HK-2 (cell line): Measurements from ENCODE around the gene B3GNT5.
"Not testable (repeated sequence)": the region's sequence is repeated elsewhere in the genome, so short reads cannot be mapped to it uniquely, and the experiment has no call there.

ENCODE experiments used
- DNase-seq: peaks from one replicate; pipeline ENCODE4 v3.0.0-alpha.2; 2018; ENCODE audit not compliant: unreplicated experiment

The B3GNT5 gene

DNA sequence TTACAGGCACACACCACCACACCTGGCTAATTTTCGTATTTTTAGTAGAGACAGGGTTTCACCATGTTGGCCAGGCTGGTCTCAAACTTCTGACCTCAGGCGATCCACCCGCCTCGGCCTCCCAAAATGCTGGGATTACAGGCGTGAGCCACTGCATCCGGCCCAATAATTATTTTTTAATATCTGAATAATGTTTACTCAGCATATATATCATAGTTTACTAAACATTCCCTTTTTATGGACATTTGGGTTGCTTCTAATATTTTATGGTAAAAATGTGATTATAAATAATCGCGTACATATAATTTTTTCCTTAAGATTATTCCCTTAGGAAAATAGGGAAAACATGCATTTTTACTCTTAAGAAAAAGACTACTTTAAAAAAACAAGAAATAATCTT lies 22.8 kb upstream of the B3GNT5 start:
- not testable (repeated sequence) for DNase-seq

DNA sequence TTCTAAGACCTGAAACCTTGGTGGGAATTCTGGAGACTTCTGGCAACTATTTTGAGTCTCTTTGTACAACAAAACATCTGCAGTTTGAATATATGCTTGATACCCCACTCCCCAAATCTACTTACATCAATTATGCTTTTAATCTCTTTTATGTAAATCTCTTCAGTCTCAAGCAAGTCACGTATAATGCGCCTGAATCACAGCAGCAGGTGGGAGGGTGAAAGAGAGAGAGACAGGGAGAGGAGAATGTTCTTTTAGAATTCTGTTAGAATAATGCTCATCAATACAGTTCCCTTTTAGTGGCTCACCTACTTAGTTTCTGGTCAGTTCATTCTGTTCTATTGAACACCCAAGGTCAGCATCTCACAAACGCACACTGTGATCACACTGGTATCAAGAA lies 22.2 kb upstream of the B3GNT5 start:
- no peak for DNase-seq

DNA sequence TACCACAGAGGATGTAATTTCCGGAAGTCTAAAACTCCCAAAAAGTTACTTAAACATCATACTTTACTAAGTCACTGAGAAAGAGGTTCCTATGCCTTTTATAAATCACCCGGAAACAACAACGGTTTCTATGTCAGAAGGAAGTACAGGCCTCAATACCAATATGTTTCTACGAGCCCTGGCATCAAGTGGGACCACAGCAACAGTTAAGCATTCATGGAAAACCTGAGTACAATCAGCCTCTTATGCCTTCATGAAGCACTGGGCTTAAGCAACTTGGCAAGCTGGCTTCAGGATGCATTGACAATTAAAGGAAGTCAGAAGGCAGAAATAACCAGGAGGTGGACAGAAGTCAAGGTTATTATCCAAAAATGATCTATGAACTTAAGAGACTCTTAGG lies 19.1 kb upstream of the B3GNT5 start:
- DNase-seq: no peak

DNA sequence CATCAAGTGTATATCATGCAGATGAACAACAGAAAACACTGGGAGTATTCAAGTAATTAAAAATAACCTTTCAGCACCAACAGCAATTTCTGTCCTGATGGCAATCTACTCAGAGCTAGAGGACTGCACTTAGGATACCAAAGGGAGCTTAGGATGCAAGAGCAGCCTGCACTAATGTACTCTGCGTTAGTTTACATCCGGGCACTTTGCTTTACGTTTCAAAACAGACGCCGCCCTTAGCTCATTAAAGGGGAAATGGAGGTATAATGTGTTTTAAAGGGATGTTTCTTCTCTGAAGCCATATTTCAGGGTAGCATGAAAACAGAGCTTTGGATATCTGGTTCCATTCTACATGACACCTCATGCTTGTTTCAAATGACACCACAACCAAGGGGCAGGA lies 14.0 kb upstream of the B3GNT5 start:
- no peak for DNase-seq

DNA sequence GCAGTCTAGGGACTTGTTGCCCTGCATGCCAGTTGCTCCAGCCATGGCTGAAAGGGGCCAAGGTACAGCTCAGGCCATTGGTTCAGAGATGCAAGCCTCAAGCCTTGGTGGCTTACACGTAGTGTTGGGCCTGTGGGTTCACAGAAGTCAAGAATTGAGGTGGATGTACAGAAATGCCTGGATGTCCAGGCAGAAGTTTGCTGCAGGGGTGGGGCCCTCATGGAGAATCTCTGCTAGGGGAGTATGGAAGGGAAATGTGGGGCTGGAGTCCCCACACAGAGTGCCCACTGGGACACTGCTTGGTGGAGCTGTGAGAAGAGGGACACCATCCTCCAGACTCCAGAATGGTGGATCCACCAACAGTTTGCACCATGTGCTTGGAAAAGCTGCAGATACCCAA lies 10.6 kb upstream of the B3GNT5 start:
- no peak for DNase-seq

DNA sequence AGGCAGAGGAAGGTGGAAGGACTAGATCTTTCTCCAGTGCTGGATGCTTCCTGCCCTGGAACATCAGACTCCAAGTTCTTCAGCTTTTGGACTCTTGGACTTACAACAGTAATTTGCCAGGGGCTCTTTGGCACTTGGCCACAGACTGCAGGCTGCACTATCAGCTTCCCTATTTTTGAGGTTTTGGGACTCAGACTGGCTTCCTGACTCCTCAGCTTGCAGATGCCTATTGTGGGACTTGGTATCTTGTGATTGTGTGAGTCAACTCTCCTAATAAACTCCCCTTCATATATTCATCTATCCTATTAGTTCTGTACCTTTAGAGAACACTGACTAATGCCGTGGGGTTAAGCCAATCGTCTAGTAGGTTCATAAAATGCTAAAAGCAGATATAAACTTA lies 8.8 kb upstream of the B3GNT5 start:
- no peak for DNase-seq

DNA sequence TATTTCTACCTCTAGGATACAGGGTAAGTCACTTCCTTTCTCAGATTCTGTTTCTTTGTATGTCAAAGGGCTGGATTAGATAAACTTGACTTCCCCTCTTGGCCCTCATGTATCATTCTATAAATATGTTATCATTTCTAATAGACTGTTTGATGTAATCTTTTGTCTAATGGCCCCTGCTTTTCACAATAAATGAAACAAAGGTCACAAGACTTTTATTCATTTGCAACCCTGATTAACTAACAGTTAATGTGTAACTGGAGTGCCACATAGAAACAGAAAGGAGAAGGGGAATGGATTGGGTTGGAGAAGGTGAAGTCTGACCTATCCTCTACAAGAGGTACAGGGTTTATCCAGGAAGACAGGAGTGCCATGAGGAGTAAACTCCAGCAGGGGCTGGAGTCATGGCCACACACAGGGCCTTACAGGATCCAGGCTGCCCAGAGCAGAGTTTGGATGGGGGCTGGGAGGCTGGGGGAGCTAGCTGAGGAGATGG lies 8.0 kb upstream of the B3GNT5 start:
- no peak for DNase-seq

DNA sequence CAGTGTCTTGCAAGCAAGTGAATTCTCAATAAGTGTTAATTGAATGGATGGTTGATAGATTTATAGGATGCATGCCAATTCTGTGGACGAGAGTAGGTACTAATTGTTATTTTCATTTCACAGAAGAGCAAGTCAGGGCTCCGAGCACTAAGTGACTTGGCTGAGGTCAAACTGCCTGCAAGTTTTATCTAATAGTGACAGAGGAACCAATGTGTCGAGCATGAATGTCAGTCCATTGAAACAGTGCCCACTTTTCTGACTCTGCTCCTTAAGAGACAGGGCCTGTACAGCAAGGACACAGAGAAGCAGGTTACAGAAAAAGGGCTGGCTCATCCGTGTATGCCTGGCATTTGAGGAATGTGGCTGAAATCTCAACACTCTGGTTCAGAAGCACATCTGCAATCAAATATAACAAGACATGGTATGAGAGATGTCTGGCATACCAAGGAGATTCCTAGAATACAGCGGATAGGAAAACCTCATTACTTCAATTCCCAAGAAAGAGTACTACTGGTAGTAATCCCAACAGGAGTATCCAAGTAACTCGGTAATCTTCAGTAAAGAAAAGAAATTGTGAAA lies 6.0 kb upstream of the B3GNT5 start:
- DNase-seq: no peak

DNA sequence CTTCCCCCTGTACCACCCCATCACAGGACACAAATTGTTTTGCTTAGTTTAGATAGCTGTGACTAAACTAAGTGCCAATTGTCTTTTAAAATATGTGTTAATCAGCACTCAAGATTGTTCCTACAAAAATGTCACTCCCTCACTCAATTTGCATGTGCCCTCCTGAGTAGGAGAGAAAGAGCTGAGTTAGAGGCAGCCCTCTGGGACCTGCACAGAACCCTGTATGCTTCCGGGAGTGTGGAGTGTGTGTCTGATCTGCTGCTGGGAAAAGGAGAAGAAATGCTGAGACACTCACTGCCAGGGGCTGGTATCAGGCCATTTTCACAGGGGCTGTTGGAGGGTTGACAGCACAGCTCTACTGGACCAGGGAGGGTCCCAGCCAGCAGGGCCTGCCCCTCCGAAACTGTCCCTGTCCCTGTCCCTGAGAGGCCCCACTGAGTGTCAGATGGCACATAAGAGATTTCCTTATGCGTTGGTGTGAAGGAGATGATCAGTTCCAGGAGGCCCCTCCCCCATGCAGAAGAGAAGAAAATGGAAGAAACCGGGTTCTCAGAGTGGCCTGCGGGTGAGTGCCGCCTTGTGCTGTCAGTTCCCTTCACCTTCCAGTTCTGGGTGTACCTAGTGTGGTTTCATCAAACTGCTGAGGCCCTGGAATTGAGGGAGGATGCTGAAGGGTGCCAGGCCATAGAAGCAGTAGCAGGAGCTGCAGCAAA lies 3.9 kb upstream of the B3GNT5 start:
- no peak for DNase-seq

DNA sequence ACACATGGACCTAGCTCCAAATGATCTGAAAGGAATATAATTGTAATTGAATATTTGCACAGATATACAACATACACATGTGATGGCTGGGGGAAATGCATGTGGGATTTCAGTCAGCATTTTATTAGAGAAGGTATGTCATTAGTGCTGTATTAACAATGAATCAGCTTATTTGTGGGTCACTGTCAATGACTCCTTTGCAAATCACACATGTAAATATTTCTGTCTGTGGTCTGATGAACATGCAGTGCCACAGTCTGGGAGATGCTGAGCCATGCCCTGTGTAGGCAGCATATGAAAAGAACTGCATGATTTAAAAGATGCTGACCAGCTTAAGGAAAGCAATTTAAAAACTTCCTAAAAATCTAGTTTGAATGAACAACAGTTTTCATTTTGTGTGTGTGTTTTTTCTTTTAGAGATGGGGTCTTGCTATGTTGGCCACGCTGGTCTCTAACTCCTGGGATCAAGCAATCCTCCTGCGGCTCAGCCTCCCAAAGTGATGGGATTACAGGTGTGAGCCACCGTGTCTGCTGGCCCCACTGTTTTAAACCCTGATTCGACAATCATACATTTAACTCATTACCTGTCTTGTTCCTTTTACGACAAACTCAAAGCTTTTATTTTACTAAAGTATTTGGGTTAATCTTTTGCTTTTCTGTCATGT lies 803 bp upstream of the B3GNT5 start:
- DNase-seq: no peak

DNA sequence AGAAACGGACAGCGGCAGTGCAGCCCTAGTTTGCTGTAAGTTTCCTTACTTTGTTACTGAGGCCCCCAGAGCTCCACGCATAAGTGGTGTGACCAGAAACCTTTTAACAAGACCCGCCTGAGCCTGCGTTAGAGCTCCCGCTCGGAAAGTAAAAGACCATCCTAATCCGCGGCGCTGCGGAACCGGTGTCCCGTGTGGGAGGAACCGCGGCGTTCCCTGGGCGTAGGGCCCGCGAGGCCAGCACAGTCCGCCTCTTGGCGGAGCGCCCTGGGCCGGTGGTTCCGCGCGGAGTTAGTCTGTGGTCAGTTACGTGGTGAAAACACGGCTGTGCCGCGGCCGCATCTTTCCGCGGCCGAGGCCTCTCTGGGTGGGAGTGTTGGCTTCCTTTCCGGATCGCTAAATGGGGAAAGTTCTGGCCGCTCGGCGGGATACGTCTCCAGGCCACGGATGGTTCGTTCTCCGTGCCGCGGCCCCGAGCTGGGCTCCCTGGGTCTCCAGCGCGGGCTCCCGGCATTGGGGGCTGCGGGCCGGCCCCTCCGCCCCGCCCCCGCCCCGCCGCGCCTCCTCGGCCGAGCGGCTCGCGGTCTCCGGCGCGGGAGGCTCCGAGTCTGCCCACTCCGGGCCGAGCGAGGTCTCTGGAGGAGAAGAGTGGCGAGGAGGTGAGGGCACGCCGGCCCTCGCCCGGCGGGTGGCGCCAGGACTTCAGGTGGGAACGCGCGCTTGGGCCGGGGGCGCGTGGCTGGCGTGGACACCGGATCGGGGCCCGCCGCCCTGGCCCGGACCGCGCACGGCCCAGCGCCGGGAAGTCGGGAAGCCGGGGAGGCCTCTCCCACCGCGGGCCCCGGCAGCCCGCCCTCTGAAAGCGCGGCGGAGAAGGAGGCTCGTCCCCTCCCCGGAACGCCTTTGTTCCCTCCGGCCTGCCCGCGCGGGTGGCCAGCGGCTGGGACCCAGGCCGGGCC lies 754 bp downstream of the B3GNT5 start:
- DNase-seq: peak; percentile 65

DNA sequence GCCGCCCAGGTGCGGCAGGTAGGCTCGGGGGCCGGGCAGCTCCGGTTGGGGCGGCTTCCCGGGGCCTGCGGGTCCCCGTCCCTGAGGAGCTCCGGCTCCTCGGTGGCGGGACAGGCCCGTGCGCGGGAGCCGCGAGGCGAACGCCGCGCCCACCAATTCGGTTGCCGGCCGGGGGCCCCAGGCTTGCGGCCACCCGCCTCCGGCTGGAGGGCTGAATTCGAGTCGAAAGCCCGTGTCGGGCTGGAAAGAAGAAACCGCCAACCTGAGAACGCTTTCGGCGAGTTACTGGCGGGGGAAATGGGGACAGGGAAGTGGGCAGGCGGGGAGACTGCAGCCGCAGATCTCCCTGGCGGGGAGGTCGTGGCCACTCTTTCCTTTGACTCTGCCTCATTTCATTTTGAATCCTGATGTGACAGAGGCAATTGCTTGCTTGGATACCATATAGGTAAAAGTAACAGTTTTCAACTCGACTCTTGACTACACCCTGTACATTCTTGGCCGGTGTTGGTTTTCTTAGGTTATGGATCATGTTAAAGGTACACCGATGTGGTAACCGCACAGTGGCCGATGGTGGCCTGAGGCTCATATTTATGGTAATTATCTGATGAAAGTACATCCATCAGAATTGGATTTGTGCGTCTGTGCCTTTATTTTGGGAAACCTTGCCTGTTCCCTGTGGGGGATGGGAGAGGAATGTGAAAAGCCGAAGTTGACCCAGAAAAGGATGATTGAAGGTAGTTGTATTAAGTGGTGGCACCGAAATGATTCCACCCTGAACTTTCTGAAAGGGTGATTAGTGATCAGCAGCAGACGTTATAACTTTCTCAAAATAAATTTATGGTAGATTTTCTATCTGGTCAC lies 1.7 kb downstream of the B3GNT5 start:
- DNase-seq: peak; percentile 58

DNA sequence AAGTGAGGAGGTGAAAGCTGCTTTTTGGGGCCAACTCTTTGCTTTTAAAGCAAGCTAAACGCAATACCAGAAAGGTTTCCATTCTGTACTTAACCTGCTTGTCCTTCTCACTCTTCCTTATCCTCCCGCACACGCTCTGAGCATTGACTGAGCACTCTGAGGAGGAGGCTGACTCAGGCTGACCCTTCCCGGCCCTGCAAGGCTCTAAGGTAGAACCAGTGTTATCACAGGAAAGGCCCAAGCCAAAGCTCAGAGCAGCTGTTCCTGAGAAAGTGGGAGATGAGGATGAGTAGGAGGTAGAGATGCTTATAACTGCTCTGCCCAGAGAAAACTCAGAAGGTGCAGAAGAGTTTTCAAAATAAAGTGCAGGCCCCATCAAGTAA lies 2.3 kb downstream of the B3GNT5 start:
- peak; percentile 57 for DNase-seq

DNA sequence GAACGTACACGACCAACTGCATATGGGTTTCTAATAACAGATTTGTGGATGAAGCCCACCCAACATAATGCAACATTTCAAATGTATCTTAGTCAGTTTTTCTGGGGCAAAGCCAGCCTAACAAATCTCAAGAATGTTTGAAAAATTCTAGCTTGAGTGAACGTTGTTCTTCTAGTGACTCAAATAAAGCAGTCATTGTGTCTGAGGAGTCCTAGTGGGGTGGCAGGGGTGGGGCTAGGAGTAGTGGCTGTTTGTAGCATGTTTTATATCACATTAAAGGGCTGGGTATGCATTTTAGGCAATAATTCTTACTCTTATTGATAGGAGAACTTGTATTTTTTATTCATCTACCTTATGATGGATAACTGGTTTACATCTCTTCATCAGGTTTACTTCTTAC lies 6.0 kb downstream of the B3GNT5 start:
- no peak for DNase-seq

DNA sequence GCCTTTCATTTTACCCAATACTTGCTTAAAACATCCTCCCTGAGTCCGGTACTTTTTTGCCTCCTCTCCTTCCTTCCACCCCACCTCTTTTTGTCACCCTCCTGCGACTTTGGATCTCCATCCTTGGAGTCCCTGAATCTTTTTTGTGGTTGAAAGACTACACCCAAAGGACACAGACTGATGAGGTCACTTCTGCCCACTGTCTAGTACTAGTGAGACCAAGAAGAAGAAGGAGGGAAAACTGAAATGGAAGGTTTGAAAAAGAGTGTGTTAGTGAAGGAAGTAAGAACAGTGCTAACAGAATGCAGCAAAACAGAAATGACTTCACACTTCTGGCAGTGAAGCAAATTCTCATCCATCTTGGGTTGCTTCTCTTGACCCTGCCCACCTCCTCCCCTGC lies 6.6 kb downstream of the B3GNT5 start:
- no peak for DNase-seq

DNA sequence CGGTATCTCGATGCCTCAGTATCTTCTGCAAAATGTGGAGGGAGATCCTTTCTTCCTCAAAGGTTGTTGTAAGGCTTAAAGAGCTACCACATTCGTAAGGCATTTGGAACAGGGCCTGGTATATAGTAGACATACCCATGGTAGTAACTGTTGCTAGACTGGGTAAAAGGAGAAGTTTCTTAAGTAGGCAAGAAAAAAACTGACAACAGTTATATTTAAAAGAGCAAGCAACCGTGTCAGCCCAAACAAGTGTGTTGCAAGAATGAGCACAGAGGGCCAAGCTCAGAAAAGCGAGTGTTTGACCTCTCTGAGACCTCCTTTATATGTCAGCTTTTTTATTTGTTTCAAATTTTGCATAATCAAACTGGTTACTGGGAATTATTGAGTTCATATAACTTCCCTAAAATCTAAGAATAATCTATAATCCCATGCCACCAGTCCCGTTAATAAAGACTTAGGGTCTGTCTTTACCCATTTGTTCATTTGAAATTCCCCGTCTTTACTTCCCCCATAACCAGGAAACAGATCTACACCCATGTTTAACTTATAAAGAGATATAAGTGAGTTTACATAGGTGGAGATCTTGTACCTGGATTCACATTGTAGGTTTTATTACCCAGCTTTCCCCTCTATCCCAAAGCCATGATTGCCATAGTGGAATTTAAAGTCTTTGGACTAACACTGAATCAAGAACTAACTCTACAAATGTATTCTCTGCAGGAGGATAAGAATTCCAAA lies 7.3 kb downstream of the B3GNT5 start:
- DNase-seq: no peak

DNA sequence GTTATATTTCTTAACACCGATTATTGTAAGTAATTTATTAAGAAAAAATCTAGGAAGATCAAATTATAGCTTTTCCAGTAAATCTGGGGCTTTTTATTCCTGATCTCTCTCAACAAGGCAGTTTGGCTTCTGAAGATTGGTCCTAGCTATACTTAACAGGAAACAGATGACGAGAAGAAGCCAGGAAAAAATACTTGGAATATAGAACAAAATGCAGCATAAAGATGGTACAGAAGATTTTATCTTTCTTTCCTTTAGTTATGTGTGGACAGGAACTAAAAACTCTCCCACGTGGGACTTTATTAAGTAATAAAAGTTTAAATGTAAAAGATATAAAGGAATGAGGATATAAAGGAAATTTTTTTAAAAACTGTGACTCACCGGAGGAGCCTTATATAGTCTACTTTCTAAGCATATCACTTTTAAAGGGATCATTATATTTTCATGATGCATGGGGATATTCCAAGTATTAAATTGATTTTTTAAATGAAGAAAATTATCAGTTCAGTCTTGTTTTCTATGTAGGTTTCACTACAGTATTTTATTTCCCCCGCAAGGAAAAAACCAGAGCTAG lies 8.2 kb downstream of the B3GNT5 start:
- DNase-seq: no peak

DNA sequence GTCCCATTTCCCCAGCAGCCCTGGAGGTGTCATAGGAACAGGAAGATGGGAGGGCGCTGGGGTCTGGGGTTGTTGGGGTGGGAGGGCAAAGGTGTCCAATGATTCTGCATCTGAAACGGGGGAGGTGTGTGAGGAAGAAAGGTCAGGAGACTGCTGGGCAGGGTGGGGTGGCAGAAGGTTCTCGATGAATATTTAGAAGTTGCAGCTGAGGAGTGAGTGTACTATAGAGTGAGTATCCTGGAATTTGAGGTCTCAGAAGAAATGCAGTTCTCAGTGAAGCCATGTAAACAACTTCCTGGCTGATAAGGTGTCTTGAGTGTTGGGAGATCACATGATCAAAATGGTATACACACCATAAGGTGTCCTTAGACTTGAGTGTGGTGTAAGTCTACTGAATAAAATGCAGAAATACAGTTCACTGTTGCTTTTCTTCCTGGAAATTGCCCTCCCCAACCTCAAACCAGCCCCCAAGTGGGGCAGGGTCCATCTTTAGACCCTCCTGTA lies 9.9 kb downstream of the B3GNT5 start:
- DNase-seq: no peak

DNA sequence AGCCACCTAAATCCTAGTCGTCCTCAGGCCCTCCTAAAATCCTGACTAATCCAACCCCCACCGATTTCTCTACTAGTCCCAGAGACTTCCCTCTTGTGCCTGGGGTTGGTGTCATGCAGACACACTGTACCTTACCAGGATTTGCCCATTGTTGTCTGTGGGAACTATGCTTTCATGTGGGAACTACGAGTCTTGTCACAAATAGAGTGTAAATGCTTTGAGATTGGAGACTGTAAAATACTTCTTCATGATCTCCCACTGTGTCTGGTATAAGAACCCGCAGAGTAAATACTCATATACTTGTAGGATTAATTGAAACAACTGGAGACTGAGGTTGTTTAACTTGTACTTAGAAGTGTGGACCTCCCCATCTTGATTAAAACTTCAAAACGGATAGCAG lies 11.2 kb downstream of the B3GNT5 start:
- no peak for DNase-seq

DNA sequence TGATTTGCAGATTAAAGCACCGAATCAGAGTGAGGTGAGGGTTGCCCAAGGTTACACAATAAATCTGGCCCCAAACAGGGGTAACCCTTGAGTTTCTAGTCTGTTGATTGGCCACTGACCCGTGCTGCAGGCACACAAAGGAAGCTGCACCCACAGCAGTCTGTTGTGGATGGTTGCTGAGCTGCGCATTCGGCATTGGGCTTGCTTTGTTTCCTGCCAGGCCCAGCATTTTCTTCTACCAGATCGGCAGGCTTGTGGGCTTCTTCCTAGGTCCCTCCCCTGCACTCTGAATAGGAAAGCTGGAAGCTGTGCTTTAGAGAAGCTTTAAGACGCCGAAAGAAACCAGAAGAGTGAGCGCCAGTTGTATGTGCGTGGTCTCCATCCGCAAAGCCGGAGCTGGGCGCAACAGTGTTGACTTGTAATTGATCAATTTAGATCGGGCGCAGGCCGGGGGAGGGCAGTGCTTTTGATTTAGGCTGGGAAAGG lies 12.1 kb downstream of the B3GNT5 start:
- DNase-seq: no peak
